CD4-positive, alpha-beta T cell treated with Interleukin-17A for 4 hours (primary cell): ENCODE data around the gene RAB13.

Source experiments
- DNase-seq: peaks from one replicate; pipeline ENCODE4 v3.0.0-alpha.2; 2020; ENCODE audit warnings: mixed read lengths

RAB13 gene

DNA sequence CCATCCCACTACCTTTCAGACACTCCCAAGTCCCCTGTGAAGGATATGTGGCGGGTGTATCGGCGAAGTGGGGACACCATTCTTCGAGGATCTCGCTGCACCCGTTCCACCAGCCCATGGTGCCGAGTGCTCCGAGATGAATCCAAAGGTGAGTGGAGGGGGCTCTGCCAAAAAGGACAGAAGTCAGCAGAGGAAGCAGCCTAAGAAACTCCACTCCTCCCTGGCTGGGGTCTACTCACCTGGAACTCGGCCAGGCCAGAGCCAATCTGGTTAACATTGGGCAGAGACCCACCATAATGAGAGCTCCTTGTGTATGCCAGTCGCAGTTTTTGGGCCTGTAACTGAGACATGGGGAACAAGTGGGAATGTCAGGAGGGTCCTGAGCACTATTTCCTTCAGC lies 31.3 kb downstream of the RAB13 start:
- no peak for DNase-seq

- DNase-seq = no peak
Observed at GRCh38 chr1:153953859-153954365, 32.2 kb downstream of the RAB13 start.

DNA sequence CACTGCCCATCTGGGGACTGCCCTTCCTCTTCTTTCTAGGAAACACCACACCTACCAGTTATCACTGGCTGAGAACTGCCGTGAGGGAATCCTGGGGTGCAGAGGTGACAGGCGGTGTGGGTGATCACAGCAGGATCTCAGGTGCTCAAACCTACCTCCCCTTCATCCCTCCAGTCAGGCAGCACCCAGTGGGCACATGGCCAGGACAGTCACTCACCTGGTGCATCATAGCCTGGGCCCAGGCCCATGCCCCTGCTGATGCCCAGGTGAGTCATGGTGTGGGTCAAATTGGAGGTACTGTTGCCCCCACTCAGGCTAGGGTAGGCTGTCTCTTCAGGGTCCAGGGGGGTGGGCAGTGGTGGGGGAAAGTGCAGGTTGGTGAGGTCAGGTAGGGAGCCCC lies 34.3 kb downstream of the RAB13 start:
- no peak for DNase-seq

DNA sequence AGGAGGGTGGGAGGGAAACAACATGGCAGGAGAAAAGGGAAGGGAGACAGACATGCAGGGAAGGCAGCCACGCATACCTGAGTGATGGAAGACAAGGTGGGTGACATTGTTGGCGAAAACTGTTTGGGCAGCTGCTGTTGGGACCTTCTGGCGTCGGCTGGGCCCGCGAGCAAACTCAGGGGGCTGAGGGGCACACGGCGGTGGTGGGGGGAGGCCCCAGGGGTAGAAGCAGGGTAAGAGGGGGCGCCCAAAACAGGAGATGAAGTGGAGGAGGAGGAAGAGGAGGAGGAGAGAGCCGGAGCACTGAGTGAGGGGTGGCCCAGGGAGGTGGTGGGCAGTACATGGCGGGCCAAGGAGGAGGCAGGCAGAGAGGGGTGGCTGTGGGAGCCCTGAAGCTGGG lies 35.0 kb downstream of the RAB13 start:
- DNase-seq = no peak

GRCh38 chr1:153946622-153947241 lies 39.4 kb downstream of the RAB13 start, which contains the start of gene DENND4B:
Gene DENND4B (minus strand): TSS chr1:153946718. CDS start chr1:153944374, 2,344 bp downstream.
- DNase-seq = peak; percentile 81

GRCh38 chr1:153945795-153946621 lies 40.1 kb downstream of the RAB13 start:
- peak; percentile 77 for DNase-seq

- DNase-seq = peak; percentile 82
Observed at GRCh38 chr1:153945131-153945794, 40.9 kb downstream of the RAB13 start.

DNA sequence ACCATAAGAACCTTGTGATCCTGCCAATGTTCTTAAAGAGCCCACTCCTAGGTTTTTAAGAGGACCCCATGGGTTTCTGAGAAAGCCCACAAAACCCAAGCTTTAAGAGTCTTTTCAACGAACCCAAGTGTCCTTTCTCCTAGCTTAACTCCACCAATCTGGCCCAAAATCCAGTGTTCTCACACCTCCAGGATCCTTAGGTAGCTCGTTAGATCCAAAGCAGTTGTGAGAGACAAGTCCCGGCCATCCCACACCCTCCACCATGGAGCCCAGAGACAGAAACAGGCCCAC lies 41.4 kb downstream of the RAB13 start:
- no peak for DNase-seq

DNA sequence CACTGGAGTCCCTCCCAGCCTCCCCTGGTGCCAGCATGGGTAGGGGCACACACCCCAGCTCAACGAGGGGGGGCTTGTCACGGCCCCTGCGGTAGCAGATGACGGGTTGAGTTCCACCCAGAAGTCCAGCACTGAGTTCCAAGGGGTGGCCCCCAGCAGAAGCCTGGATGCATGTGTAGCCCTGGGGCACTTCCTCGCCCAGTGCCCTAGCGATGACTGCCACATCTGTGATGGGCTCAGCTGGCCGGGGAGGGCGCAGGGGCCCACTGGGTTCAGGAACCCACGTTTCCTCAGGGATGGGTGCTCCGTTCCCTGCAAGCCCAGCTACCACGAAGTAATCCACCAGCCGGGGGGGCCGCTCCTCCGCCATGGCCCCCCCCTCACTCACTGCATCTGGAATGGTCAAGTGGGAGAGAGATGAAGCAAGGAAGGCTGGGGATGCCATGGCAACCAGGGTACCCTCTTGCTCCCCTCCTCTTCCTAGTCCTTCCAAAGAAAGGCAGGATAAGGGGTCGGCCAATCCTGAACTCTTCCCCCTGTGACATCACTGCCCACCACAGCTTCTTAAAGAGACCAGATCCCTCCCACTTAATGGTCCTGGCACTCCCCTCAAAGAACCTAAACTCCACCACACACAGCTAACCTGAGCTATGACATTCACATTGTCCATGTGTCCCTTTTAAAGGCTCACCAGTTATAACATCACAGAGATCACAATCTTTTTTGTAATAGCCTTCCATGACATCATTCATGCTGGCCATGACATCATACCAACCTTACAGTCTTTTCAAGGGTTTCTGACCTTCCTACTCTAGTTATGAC lies 41.9 kb downstream of the RAB13 start:
- DNase-seq = no peak

GRCh38 chr1:153942766-153943549 lies 43.2 kb downstream of the RAB13 start:
- no peak for DNase-seq

DNA sequence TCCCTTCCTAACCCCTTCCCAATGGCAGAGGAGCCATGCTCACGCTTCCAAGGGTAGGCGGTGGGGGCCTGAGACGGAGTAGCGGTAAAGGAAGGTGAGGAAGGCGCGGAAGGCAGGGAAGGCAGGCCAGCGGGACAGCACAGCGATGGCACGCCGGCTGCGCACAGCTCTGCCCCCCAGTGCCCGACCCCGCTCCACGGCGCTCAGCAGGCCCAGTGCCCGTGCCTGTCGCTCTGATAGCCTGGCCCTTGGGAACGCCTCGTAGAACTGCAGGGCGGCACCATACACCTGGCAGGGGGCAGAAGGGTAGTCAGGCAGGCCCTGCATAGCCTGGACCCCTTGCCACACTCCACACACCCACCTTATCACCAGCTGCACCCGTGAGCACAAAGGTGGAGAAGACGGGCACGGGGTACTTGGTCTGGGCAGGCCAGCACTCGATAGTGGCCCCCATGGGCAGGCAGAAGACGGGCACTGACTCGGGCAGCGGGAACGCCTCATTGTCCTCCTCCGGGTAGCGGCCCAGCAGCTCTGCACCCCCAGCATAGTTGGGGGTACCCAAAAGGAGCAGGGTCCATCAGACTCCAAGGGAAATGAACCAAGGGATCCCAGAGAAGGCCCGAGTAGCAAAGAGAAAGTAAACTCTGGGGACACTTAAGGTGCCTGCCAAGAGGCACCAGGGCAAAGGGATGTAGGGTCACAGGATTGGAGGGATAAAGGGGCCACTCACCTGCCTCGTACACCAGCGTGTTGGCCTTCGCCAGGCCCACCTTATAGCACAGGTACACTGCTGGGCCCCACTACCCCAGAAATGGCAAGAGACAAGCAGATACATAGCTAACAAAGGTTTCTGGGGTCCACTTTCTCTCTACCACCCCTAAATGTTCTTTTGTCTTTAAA lies 44.1 kb downstream of the RAB13 start:
- no peak for DNase-seq

GRCh38 chr1:153940756-153941155 lies 45.4 kb downstream of the RAB13 start:
- no peak for DNase-seq

- DNase-seq = no peak
Observed at GRCh38 chr1:153939476-153939875, 46.7 kb downstream of the RAB13 start.

DNA sequence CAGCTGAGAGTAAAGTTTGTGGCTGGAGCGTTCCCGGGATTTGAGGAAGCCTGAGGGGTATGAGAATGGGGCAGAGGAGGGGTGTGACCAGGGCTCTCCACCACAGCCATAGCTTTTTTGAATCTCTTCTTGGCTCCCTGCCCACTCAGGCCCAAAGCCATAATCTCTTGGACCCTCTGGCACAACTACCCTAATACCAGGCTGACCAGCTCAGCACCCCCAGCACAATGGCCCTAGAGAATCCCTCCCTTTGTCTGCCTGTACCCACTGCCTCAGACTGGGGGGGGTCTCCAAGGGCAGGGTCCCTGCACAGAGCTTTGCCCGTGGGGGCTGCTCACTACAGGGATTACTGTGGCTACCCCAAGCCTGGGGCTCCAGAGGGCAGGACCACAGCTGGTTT lies 47.1 kb downstream of the RAB13 start:
- no peak for DNase-seq

DNA sequence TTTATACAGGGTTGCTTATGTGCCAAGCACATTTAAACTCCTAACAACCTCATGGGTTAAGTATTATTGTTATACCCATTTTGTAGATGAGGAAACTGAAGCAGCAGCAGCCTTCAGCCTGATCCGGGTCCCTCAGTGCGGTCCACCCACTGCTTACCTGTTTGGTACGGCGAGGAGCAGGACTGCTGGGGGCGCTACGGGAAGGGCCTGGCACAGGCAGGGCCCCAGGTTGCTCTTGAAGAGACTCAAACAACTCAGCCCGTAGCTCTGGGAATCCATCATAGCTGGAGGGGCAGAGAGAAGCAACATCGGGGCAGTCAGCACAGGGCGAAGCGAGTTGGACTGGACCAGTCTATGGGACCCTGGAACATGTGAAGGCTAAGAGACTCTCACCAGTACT lies 48.8 kb downstream of the RAB13 start:
- no peak for DNase-seq

DNA sequence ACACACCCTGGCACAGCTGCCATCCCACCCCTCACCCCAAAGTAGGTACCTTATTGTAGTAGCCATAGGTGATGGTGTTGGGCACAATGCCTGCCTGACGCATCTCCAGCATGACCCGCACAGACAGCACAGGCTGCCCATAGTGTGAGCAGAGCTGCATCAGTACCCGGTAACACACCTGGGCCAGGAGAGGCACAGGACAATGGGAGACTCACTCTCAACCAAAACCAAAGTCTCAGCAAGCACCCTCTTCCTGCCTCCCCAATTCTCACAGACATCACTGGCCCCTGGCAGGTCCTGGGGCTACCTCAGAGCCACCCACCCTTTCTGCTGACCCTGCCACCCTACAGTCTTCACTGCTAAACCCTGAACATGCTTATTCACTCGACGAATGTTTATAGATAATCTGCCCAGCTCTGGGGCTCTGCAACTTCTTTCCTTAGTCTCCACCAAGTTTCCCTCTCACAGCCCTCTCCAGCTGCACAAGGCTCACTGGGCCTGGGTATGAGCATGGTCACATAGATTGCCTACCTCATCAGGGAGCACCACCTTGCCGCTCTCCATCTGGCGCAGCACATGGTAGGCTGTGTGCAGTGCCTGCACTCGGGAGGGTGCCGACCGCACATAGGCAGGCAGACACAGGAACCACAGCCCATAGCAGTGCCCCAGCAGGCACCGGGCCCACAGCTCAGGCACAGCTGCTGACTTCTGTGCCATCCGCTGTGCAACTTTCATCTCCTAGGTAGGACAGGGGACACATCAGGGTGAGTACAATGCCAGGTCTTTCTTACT lies 49.9 kb downstream of the RAB13 start:
- no peak for DNase-seq

DNA sequence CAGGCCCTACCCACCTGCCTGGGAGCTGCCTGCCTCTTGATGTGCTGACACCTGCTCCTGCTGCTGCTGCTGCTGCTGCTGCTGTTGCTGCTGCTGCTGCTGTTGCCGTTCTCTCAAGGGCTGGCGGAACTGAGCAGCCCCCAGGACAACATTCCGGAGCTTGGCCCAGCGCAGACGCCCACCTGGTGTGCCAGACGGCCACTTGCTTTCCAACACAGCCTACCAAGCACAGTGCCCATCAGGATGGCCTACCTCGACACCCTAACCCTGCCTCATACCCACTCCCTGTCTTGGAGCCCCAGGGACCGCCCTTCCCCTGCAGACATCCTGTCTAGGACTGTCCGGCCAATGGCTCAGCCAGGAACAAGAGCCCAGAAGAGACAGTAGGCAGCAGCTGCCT lies 51.4 kb downstream of the RAB13 start:
- DNase-seq = no peak

DNA sequence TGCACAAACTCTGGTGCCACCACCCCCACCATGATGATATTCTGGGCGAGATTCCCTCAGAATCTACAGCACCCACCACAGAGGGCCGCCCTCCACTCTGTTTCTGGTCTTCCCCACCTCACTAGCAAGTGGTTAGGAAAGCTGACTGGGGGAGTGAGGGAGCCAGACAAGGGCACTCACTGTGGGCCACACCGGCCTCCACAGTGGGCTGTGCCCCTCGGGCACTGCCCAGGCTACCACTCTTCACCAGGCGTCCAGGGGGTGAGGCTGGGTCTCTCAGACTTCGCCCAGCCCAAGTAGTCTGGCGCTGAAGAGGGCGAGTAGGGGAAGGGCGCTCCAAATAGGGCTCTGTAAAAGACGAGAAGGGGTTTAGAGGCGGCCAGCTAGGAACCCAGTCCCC lies 52.2 kb downstream of the RAB13 start:
- no peak for DNase-seq

DNA sequence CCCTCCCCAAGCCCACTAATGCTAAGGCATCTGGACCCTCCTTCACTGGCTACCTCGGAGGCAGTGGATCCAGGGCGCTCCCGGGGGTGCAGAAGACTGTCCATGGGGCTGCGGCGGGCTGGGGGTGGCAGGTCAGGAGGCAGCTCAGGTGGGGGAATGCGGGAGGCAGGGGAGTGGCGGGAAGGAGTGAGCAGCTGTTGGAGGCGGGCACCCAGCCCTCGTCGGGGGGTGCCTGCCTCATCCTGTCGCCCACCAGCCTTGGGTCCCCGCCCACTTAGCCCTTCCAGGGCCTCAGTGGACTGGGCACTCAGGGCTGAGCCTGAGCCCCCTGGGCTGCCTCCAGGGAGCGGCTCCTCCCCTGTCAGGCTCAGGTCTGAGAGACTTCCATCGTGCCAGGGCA lies 52.7 kb downstream of the RAB13 start:
- DNase-seq = no peak
